Loucy (cell line): ENCODE results near the gene DRD4.

Experiments
- CTCF ChIP-seq: fragments of 200-600 bp; sonication (generic); conservative IDR thresholded peaks from 2 replicates; pipeline ENCODE4 v1.5.1; 2014; ENCODE audit warnings: mild to moderate bottlenecking, antibody characterized with exemption, low read length
- EZH2phosphoT487 ChIP-seq: fragments of 200-600 bp; IDR thresholded peaks from 2 replicates; pipeline ENCODE4 v1.6.1; 2018; ENCODE audit warnings: antibody characterized with exemption, mild to moderate bottlenecking, moderate library complexity, borderline replicate concordance

GRCh38 chr11:596374-596773 lies 40.7 kb upstream of the DRD4 start:
- no peak for TF ChIP-seq CTCF
- no peak for TF ChIP-seq EZH2phosphoT487
